ENCODE measurements around the gene DCAF11.
A peak's percentile ranks its signal among the peaks of the same experiment; 100 is the strongest.

Gene DCAF11

GRCh38 chr14:24079491-24080141 is 35.0 kb upstream of the DCAF11 start:
- DNase-seq (ENCODE audit: low read depth): no peak

- DNase-seq (ENCODE audit: low read depth): no peak
Measured at GRCh38 chr14:24080142-24080530, 34.4 kb upstream of the DCAF11 start.

GRCh38 chr14:24080888-24081738 is 33.5 kb upstream of the DCAF11 start:
- DNase-seq (ENCODE audit: low read depth): no peak

- DNase-seq (ENCODE audit: low read depth): no peak
Measured at GRCh38 chr14:24081739-24082211, 32.8 kb upstream of the DCAF11 start.

- DNase-seq (ENCODE audit: low read depth): no peak
Measured at GRCh38 chr14:24082411-24083080, 32.0 kb upstream of the DCAF11 start.

- no peak for DNase-seq (ENCODE audit: low read depth)
Measured at GRCh38 chr14:24083462-24083861, 31.1 kb upstream of the DCAF11 start.

- DNase-seq (ENCODE audit: low read depth): no peak
Measured at GRCh38 chr14:24084440-24084839, 30.1 kb upstream of the DCAF11 start.

GRCh38 chr14:24085215-24085614 is 29.4 kb upstream of the DCAF11 start:
- DNase-seq (ENCODE audit: low read depth): no peak

- no peak for DNase-seq (ENCODE audit: low read depth)
Measured at GRCh38 chr14:24086193-24086955, 28.2 kb upstream of the DCAF11 start.

- no peak for DNase-seq (ENCODE audit: low read depth)
Measured at GRCh38 chr14:24087004-24087403, 27.6 kb upstream of the DCAF11 start.

- DNase-seq (ENCODE audit: low read depth): no peak
Measured at GRCh38 chr14:24088095-24088494, 26.5 kb upstream of the DCAF11 start.

- DNase-seq (ENCODE audit: low read depth): no peak
Measured at GRCh38 chr14:24089890-24090289, 24.7 kb upstream of the DCAF11 start.

- no peak for DNase-seq (ENCODE audit: low read depth)
Measured at GRCh38 chr14:24092110-24092504, 22.5 kb upstream of the DCAF11 start.

- DNase-seq (ENCODE audit: low read depth): no peak
Measured at GRCh38 chr14:24092505-24093206, 21.9 kb upstream of the DCAF11 start.

- no peak for DNase-seq (ENCODE audit: low read depth)
Measured at GRCh38 chr14:24093207-24093900, 21.2 kb upstream of the DCAF11 start.

GRCh38 chr14:24093901-24094840 is 20.4 kb upstream of the DCAF11 start, which contains the start of gene PCK2:
PCK2 (plus strand) TSS chr14:24094311; CDS start chr14:24094406, 95 bp downstream.
- peak; percentile 56 for DNase-seq (ENCODE audit: low read depth)

GRCh38 chr14:24094841-24095270 is 19.7 kb upstream of the DCAF11 start:
- DNase-seq (ENCODE audit: low read depth): no peak

- DNase-seq (ENCODE audit: low read depth): no peak
Measured at GRCh38 chr14:24095271-24096068, 19.1 kb upstream of the DCAF11 start.
